H1 (cell line): ENCODE results near the gene RAB5A. TPM values are rescaled to one million over a fixed set of nuclear protein-coding genes. Genes with fewer than 3 reads are reported as not detected.

ENCODE experiments used
- CTCF ChIA-PET: fragments of 300-600 bp; sonication (Branson Sonifier 250); formaldehyde crosslinking; loops from one replicate; lab custom pipeline; 2021; ENCODE audit not compliant: partially characterized antibody; lab: Charles Lee
- POLR2A ChIA-PET: fragments of 300-600 bp; sonication (Branson Sonifier 250); formaldehyde crosslinking; loops from one replicate; lab custom pipeline; 2021; ENCODE audit warnings: inconsistent platforms; ENCODE audit not compliant: partially characterized antibody; lab: Charles Lee
- DNase-seq, 2 experiments: peaks; one replicate each; pipeline versions ENCODE4 v3.0.0 to v3.0.0-alpha.2; 2010 to 2022; ENCODE audit warnings: low spot score in 2 of 2, low read depth in 1 of 2, mixed read lengths in 1 of 2
- FAIRE-seq: peaks from 2 replicates; lab custom pipeline; 2011; peaks lifted over from hg19 to GRCh38; lab: Jason Lieb, UNC
- H2AFZ ChIP-seq: 2 replicates; pipeline ENCODE4 v1.8.1; 2012; ENCODE audit warnings: low read length, inconsistent platforms
- H2AK5ac ChIP-seq: 2 replicates; pipeline ENCODE4 v1.6.1; 2013; ENCODE audit warnings: low read depth, low read length
- H2BK120ac ChIP-seq: replicated peaks from 2 replicates; pipeline ENCODE3; 2013; ENCODE audit warnings: low read depth, low read length, inconsistent platforms
- H2BK12ac ChIP-seq: 2 replicates; pipeline ENCODE4 v1.6.1; 2013; ENCODE audit warnings: low read depth, low read length
- H2BK15ac ChIP-seq: 2 replicates; pipeline ENCODE4 v1.6.1; 2013; ENCODE audit warnings: low read length
- H2BK20ac ChIP-seq: 2 replicates; pipeline ENCODE4 v1.6.1; 2013; ENCODE audit warnings: low read length
- H2BK5ac ChIP-seq: 2 replicates; pipeline ENCODE4 v1.6.1; 2013; ENCODE audit warnings: low read depth, low read length
- H3K14ac ChIP-seq: 2 replicates; pipeline ENCODE4 v1.6.1; 2013; ENCODE audit warnings: inconsistent platforms; ENCODE audit not compliant: insufficient read length
- H3K18ac ChIP-seq: 2 replicates; pipeline ENCODE4 v1.6.1; 2013; ENCODE audit warnings: low read length; ENCODE audit errors: extremely low read depth
- H3K23ac ChIP-seq: 2 replicates; pipeline ENCODE4 v1.6.1; 2013; ENCODE audit warnings: inconsistent platforms; ENCODE audit not compliant: insufficient read length
- H3K23me2 ChIP-seq: 2 replicates; pipeline ENCODE4 v1.6.1; 2013; ENCODE audit warnings: low read depth, low read length
- H3K27ac ChIP-seq: 2 replicates; pipeline ENCODE4 v1.6.1; 2011; ENCODE audit warnings: low read depth, low read length, inconsistent platforms
- H3K27me3 ChIP-seq, 4 experiments: replicated peaks in 1 of 4; 1 replicate in 1 of 4; 2 replicates in 3 of 4; pipeline versions ENCODE4 v1.6.1 to v1.8.1; 2011 to 2013; ENCODE audit warnings: low read length in 3 of 4, mild to moderate bottlenecking in 3 of 4, inconsistent platforms in 2 of 4, mixed read lengths in 2 of 4, moderate library complexity in 1 of 4; ENCODE audit not compliant: control insufficient read depth in 3 of 4, insufficient read depth in 3 of 4; ENCODE audit errors: extremely low read depth in 1 of 4
- H3K36me3 ChIP-seq, 4 experiments: 2 replicates each; pipeline versions ENCODE4 v1.6.1 to v1.8.1; 2011 to 2013; ENCODE audit warnings: mild to moderate bottlenecking in 4 of 4, low read length in 3 of 4, moderate library complexity in 2 of 4, control low read depth in 1 of 4, inconsistent platforms in 1 of 4; ENCODE audit not compliant: insufficient read depth in 4 of 4, control insufficient read depth in 2 of 4
- H3K4ac ChIP-seq: replicated peaks from 2 replicates; pipeline ENCODE3; 2013; ENCODE audit warnings: low read length, low read depth, mixed read lengths, inconsistent platforms; ENCODE audit not compliant: insufficient read length
- H3K4me1 ChIP-seq, 4 experiments: replicated peaks in 1 of 4; 1 replicate in 1 of 4; 2 replicates in 3 of 4; pipeline versions ENCODE4 v1.6.1 to v1.8.1; 2011 to 2013; ENCODE audit warnings: low read length in 3 of 4, inconsistent platforms in 2 of 4, mixed read lengths in 1 of 4; ENCODE audit not compliant: insufficient read depth in 4 of 4, control insufficient read depth in 3 of 4
- H3K4me2 ChIP-seq, 2 experiments: 2 replicates each; pipeline versions ENCODE4 v1.6.1 to v1.8.1; 2011 to 2013; ENCODE audit warnings: low read depth in 2 of 2, low read length in 2 of 2, control low read depth in 1 of 2, inconsistent platforms in 1 of 2, mild to moderate bottlenecking in 1 of 2; ENCODE audit not compliant: insufficient read depth in 1 of 2
- H3K4me3 ChIP-seq, 4 experiments: fragments of 200-600, 300-600 bp in 1 of 4; sonication (generic), shearing (Covaris generic), sonication (Bioruptor Twin) in 1 of 4; 2 replicates each; pipeline versions ENCODE4 v1.5.1 to v1.8.1; 2011 to 2016; ENCODE audit warnings: low read length in 4 of 4, low read depth in 3 of 4, control low read depth in 2 of 4, inconsistent platforms in 2 of 4, mild to moderate bottlenecking in 2 of 4, mixed read lengths in 1 of 4, moderate library complexity in 1 of 4; ENCODE audit not compliant: insufficient read depth in 2 of 4; ENCODE audit errors: extremely low read depth in 1 of 4
- H3K56ac ChIP-seq: replicated peaks from 2 replicates; pipeline ENCODE3; 2013; ENCODE audit warnings: low read depth, mild to moderate bottlenecking, mixed read lengths, low read length, inconsistent platforms; ENCODE audit not compliant: insufficient read length
- H3K79me1 ChIP-seq: 2 replicates; pipeline ENCODE4 v1.6.1; 2013; ENCODE audit warnings: low read depth, low read length, control low read depth
- H3K79me2 ChIP-seq, 2 experiments: 2 replicates each; pipeline versions ENCODE4 v1.6.1 to v1.8.1; 2012 to 2013; ENCODE audit warnings: low read length in 2 of 2, mild to moderate bottlenecking in 2 of 2, inconsistent platforms in 1 of 2; ENCODE audit not compliant: insufficient read depth in 2 of 2, control insufficient read depth in 1 of 2
- H3K9ac ChIP-seq, 4 experiments: replicated peaks in 1 of 4; 1 replicate in 1 of 4; 2 replicates in 3 of 4; pipeline versions ENCODE4 v1.6.1 to v1.8.1; 2011 to 2013; ENCODE audit warnings: low read depth in 3 of 4, low read length in 3 of 4, control low read depth in 2 of 4, mild to moderate bottlenecking in 2 of 4, moderate library complexity in 2 of 4, inconsistent platforms in 1 of 4; ENCODE audit errors: extremely low read depth in 1 of 4
- H3K9me3 ChIP-seq, 2 experiments: 2 replicates each; pipeline versions ENCODE4 v1.6.1 to v1.8.1; 2012 to 2013; ENCODE audit warnings: mild to moderate bottlenecking in 2 of 2, moderate library complexity in 2 of 2, control low read depth in 1 of 2, inconsistent platforms in 1 of 2, low read depth in 1 of 2, low read length in 1 of 2, mixed read lengths in 1 of 2; ENCODE audit not compliant: insufficient read depth in 2 of 2
- H4K20me1 ChIP-seq, 2 experiments: replicated peaks in 1 of 2; 2 replicates each; pipeline versions ENCODE3 to v1.8.1; 2011 to 2013; ENCODE audit warnings: inconsistent platforms in 2 of 2, low read length in 2 of 2, mild to moderate bottlenecking in 1 of 2; ENCODE audit not compliant: insufficient read depth in 2 of 2, control insufficient read depth in 1 of 2
- H4K5ac ChIP-seq: 2 replicates; pipeline ENCODE4 v1.6.1; 2013; ENCODE audit warnings: low read length, low read depth, mixed read lengths, inconsistent platforms; ENCODE audit not compliant: insufficient read length
- H4K8ac ChIP-seq: 2 replicates; pipeline ENCODE4 v1.8.0; 2013; ENCODE audit warnings: mild to moderate bottlenecking, moderate library complexity, low read length, inconsistent platforms; ENCODE audit not compliant: insufficient read depth; ENCODE audit errors: extremely low read depth
- H4K91ac ChIP-seq: replicated peaks from 2 replicates; pipeline ENCODE3; 2013; ENCODE audit warnings: low read length, mixed read lengths, inconsistent platforms; ENCODE audit not compliant: insufficient read length
- BCL11A ChIP-seq, 2 experiments: IDR thresholded peaks; one replicate each; pipeline ENCODE4 v1.6.1; 2011; ENCODE audit warnings: low read depth in 2 of 2, low read length in 2 of 2, mild to moderate bottlenecking in 2 of 2
- CBX8 ChIP-seq: fragments of 300-800, 300-1000 bp; sonication (generic); IDR thresholded peaks from 2 replicates; pipeline ENCODE4 v1.7.1; 2016; ENCODE audit warnings: low read depth, low read length, borderline replicate concordance
- CHD1 ChIP-seq: IDR thresholded peaks from 2 replicates; pipeline ENCODE4 v1.6.1; 2012; ENCODE audit warnings: low read depth, low read length, improper control_type of control experiment
- GTF2F1 ChIP-seq: IDR thresholded peaks from 2 replicates; pipeline ENCODE4 v1.6.1; 2012; ENCODE audit warnings: low read depth, low read length, improper control_type of control experiment, borderline replicate concordance
- HDAC6 ChIP-seq: IDR thresholded peaks from one replicate; pipeline ENCODE4 v1.7.1; 2012; ENCODE audit warnings: low read depth, mild to moderate bottlenecking, inconsistent platforms, low read length, moderate library complexity
- MAFK ChIP-seq: IDR thresholded peaks from 2 replicates; pipeline ENCODE4 v1.6.1; 2012; ENCODE audit warnings: low read depth, mild to moderate bottlenecking, improper control_type of control experiment, low read length
- PHF8 ChIP-seq: fragments of 200-600 bp; sonication (generic); conservative IDR thresholded peaks from 2 replicates; pipeline ENCODE4 v1.7.1; 2012; ENCODE audit warnings: low read depth, mild to moderate bottlenecking, inconsistent platforms, low read length, moderate library complexity
- POLR2A ChIP-seq, 2 experiments: IDR thresholded peaks; 1 replicate in 1 of 2; 2 replicates in 1 of 2; pipeline ENCODE4 v1.6.1; 2011; ENCODE audit warnings: low read depth in 2 of 2, low read length in 2 of 2, mild to moderate bottlenecking in 2 of 2; ENCODE audit errors: control extremely low read depth in 1 of 2
- SIRT6 ChIP-seq: IDR thresholded peaks from one replicate; pipeline ENCODE4 v1.7.1; 2012; ENCODE audit warnings: low read length, inconsistent platforms
- WGBS, 2 experiments: shearing (Covaris generic) in 1 of 2; methylation state at CpG; one replicate each; pipeline versions ENCODE4 v1.1.6 to v1.1.7; 2013 to 2015; ENCODE audit warnings: low lambda C conversion rate in 2 of 2, mixed read lengths in 2 of 2, inconsistent platforms in 1 of 2, low coverage in 1 of 2, missing lambda C conversion rate in 1 of 2; ENCODE audit not compliant: insufficient replicate concordance in 2 of 2, insufficient coverage in 1 of 2, insufficient read length in 1 of 2; ENCODE audit errors: extremely low coverage in 1 of 2, missing lambda C conversion rate in 1 of 2; 5-methylcytosine and 5-hydroxymethylcytosine counted together
- polyA plus RNA-seq, 7 experiments: library from polyadenylated mRNA; depleted of rRNA in 3 of 7; stranded (reverse) in 5 of 7; unstranded in 2 of 7; fragments of >200 nt in 5 of 7; fragments of 200-250 nt in 2 of 7; gene quantifications; 1 replicate in 5 of 7; 2 replicates in 1 of 7; 4 replicates in 1 of 7; pipeline versions ENCODE4 v1.2.1 to v1.2.3, GENCODE V29; 2011 to 2013; ENCODE audit warnings: missing spikeins in 2 of 7, mixed read lengths in 2 of 7
- total RNA-seq: library from RNA; stranded (reverse); fragmentation: NEBNext Ultra II Directional; extraction: Animal tissue kit (Norgen Biotek cat#: 25700); gene quantifications from 2 replicates; pipeline ENCODE4 v1.2.1, GENCODE V29; 2021
- TF ChIP-seq, protein P1 (sequence below): IDR thresholded peaks from 2 replicates; pipeline ENCODE4 v1.6.1; 2011; ENCODE audit warnings: low read length, improper control_type of control experiment
- TF ChIP-seq, protein P2 (sequence below): IDR thresholded peaks from 2 replicates; pipeline ENCODE4 v1.6.1; 2011; ENCODE audit warnings: low read depth, mild to moderate bottlenecking, low read length; ENCODE audit not compliant: insufficient read depth
- TF ChIP-seq, protein P3 (sequence below): IDR thresholded peaks from 2 replicates; pipeline ENCODE4 v1.6.1; 2012; ENCODE audit warnings: inconsistent platforms

Gene RAB5A
- total and polyA plus RNA-seq, 2 of the 8 experiments (the other 6 are each of a cell fraction or from before 2014, with no cell fraction given), result 22.4 to 77.7 TPM

DNA sequence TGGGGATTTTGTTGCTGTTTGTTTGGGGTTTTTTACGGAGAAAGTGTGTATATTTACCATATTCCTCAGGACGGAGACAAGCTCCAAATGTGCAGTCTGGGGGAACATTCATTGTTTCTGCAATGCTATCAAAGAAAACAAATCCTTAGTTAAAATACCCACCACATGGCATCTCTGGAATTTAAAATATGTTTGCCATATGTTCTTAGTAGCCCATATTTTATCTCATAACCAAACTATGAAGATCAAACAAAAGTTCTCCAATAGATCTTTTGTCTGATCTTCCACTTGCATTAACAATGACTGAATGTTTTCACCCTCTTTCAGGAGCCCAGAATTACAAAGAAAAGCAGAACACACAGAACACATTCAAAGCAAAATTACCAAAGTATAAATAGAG, 48.2 kb upstream of the RAB5A start:
- CTCF ChIA-PET, result interaction anchor here (0.6 to 1.4 kb wide), 2 partner anchors 51 to 846 kb away, joined by 3 to 4 read pairs; no protein-coding TSS in a partner anchor
- Histone ChIP-seq H3K27ac (no peak overlapping the region), H4K20me1 (no peaks in the 10 kb centered on the region), H4K8ac (no peak overlapping the region), H3K79me2 (no peaks in the 10 kb centered on the region), H3K9ac (no peak overlapping the region), H3K23me2 (no peaks in the 10 kb centered on the region), H2BK120ac (no peak overlapping the region), H3K4me1 (no peaks in the 10 kb centered on the region), H3K23ac (no peak overlapping the region), H3K18ac (no peak overlapping the region), H3K36me3 (no peaks in the 10 kb centered on the region), H3K27me3 (no peaks in the 10 kb centered on the region), H2BK20ac (no peak overlapping the region), H4K91ac (no peak overlapping the region), H3K79me1 (no peaks in the 10 kb centered on the region), H2BK15ac (no peak overlapping the region), H2BK12ac (no peak overlapping the region), H2AFZ (no peak overlapping the region), H2AK5ac (no peak overlapping the region), H3K4ac (no peak overlapping the region), H3K4me3 (no peak overlapping the region), H3K4me2 (no peak overlapping the region), H3K14ac (no peak overlapping the region), H3K9me3 (no peaks in the 10 kb centered on the region), H2BK5ac (no peak overlapping the region), H3K56ac (no peak overlapping the region), H4K5ac (no peak overlapping the region)
- POLR2A ChIA-PET, result no interaction called here
- DNase-seq, result no peak
- FAIRE-seq, result no peak
- WGBS, 2 experiments, result 87% methylated on average over 2 of the region's 2 CpGs; no CpG with 5 or more reads in 1 of the 2 experiments
- no peak for TF ChIP-seq MAFK
- no peak for TF ChIP-seq CHD1
- TF ChIP-seq HDAC6, result no peak
- TF ChIP-seq, protein P1, sequence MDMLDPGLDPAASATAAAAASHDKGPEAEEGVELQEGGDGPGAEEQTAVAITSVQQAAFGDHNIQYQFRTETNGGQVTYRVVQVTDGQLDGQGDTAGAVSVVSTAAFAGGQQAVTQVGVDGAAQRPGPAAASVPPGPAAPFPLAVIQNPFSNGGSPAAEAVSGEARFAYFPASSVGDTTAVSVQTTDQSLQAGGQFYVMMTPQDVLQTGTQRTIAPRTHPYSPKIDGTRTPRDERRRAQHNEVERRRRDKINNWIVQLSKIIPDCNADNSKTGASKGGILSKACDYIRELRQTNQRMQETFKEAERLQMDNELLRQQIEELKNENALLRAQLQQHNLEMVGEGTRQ, result no peak
- TF ChIP-seq, protein P2, sequence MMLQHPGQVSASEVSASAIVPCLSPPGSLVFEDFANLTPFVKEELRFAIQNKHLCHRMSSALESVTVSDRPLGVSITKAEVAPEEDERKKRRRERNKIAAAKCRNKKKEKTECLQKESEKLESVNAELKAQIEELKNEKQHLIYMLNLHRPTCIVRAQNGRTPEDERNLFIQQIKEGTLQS, result no peak
- TF ChIP-seq SIRT6, result no peak
- TF ChIP-seq, protein P3, sequence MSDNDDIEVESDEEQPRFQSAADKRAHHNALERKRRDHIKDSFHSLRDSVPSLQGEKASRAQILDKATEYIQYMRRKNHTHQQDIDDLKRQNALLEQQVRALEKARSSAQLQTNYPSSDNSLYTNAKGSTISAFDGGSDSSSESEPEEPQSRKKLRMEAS, result no peak
- no peak for TF ChIP-seq POLR2A (IDR thresholded peaks at IDR 0.05; ENCODE audit: control extremely low read depth in 1 of 2, low read depth in 2 of 2, low read length in 2 of 2)
- TF ChIP-seq CBX8, result no peak
- TF ChIP-seq GTF2F1, result no peak
- no peak for TF ChIP-seq PHF8
- no peak for TF ChIP-seq BCL11A (IDR thresholded peaks at IDR 0.05; ENCODE audit: low read depth in 2 of 2, low read length in 2 of 2)
